Stromal cell of bone marrow (primary cell): Measurements from ENCODE around the gene TRPM3.

ENCODE experiments used
- DNase-seq: peaks from one replicate; pipeline ENCODE4 v3.0.0-alpha.2; 2012; ENCODE audit warnings: low read depth

The TRPM3 gene

GRCh38 chr9:71097671-71098070, 23.8 kb downstream of the TRPM3 start:
- no peak for DNase-seq

- DNase-seq, result no peak
Measured at GRCh38 chr9:71096421-71097108, 24.9 kb downstream of the TRPM3 start.

GRCh38 chr9:71094708-71095251, 26.6 kb downstream of the TRPM3 start:
- no peak for DNase-seq

- DNase-seq, result no peak
Measured at GRCh38 chr9:71090896-71091295, 30.5 kb downstream of the TRPM3 start.

- no peak for DNase-seq
Measured at GRCh38 chr9:71079451-71079850, 42.0 kb downstream of the TRPM3 start.

- no peak for DNase-seq
Measured at GRCh38 chr9:71076096-71076495, 45.3 kb downstream of the TRPM3 start.

GRCh38 chr9:71073494-71073893, 47.9 kb downstream of the TRPM3 start:
- no peak for DNase-seq

GRCh38 chr9:71072587-71072986, 48.8 kb downstream of the TRPM3 start:
- DNase-seq, result no peak

GRCh38 chr9:71071633-71072032, 49.8 kb downstream of the TRPM3 start:
- DNase-seq, result no peak

GRCh38 chr9:71058660-71059059, 62.8 kb downstream of the TRPM3 start:
- DNase-seq, result no peak

- no peak for DNase-seq
Measured at GRCh38 chr9:71052287-71052686, 69.1 kb downstream of the TRPM3 start.

GRCh38 chr9:71048280-71048679, 73.1 kb downstream of the TRPM3 start:
- no peak for DNase-seq

GRCh38 chr9:71042448-71042990, 78.9 kb downstream of the TRPM3 start:
- DNase-seq, result no peak

GRCh38 chr9:71037521-71037920, 83.9 kb downstream of the TRPM3 start:
- no peak for DNase-seq

- peak; percentile 6 for DNase-seq
Measured at GRCh38 chr9:71036501-71036900, 84.9 kb downstream of the TRPM3 start.

GRCh38 chr9:71032779-71033178, 88.6 kb downstream of the TRPM3 start:
- no peak for DNase-seq

- DNase-seq, result no peak
Measured at GRCh38 chr9:71025728-71026127, 95.7 kb downstream of the TRPM3 start.

- peak; percentile 1 for DNase-seq
Measured at GRCh38 chr9:71025201-71025600, 96.2 kb downstream of the TRPM3 start.

- no peak for DNase-seq
Measured at GRCh38 chr9:71010258-71010657, 111.2 kb downstream of the TRPM3 start.

- no peak for DNase-seq
Measured at GRCh38 chr9:71005456-71005855, 116.0 kb downstream of the TRPM3 start.

- DNase-seq, result no peak
Measured at GRCh38 chr9:71004196-71004595, 117.2 kb downstream of the TRPM3 start.

- DNase-seq, result no peak
Measured at GRCh38 chr9:71003346-71003745, 118.1 kb downstream of the TRPM3 start.

GRCh38 chr9:71001780-71002386, 119.5 kb downstream of the TRPM3 start:
- no peak for DNase-seq
